ENCODE results near the gene IRAK3.

Gene IRAK3

GRCh38 chr12:66160704-66161103 is 28.3 kb upstream of the IRAK3 start:
- no peak overlapping the region for H3K4me3 ChIP-seq (ENCODE audit: low read length)
- TF ChIP-seq CTCF (IDR thresholded peaks at IDR 0.05; ENCODE audit: insufficient read depth, low read depth, low read length, missing control alignments) = no peak
- DNase-seq (ENCODE audit: low read depth) = no peak

- TF ChIP-seq CTCF (IDR thresholded peaks at IDR 0.05; ENCODE audit: insufficient read depth, low read depth, low read length, missing control alignments) = no peak
- no peak overlapping the region for H3K4me3 ChIP-seq (ENCODE audit: low read length)
- DNase-seq (ENCODE audit: low read depth) = no peak
These were observed 26.3 kb upstream of the IRAK3 start for GRCh38 chr12:66162701-66163100.

GRCh38 chr12:66163289-66163688 is 25.7 kb upstream of the IRAK3 start:
- no peak for DNase-seq (ENCODE audit: low read depth)
- TF ChIP-seq CTCF (IDR thresholded peaks at IDR 0.05; ENCODE audit: insufficient read depth, low read depth, low read length, missing control alignments) = no peak

GRCh38 chr12:66164349-66164821 is 24.6 kb upstream of the IRAK3 start:
- DNase-seq (ENCODE audit: low read depth) = no peak
- no peak overlapping the region for H3K4me3 ChIP-seq (ENCODE audit: low read length)
- no peak for TF ChIP-seq CTCF (IDR thresholded peaks at IDR 0.05; ENCODE audit: insufficient read depth, low read depth, low read length, missing control alignments)

More at GRCh38 chr12:66163289-66163688, 25.7 kb upstream of the IRAK3 start:
- H3K4me3 ChIP-seq (ENCODE audit: low read length) = no peak overlapping the region

GRCh38 chr12:66165141-66165540 is 23.9 kb upstream of the IRAK3 start:
- no peak for DNase-seq (ENCODE audit: low read depth)
- H3K4me3 ChIP-seq (ENCODE audit: low read length) = no peak overlapping the region
- TF ChIP-seq CTCF (IDR thresholded peaks at IDR 0.05; ENCODE audit: insufficient read depth, low read depth, low read length, missing control alignments) = no peak

- DNase-seq (ENCODE audit: low read depth) = no peak
- H3K4me3 ChIP-seq (ENCODE audit: low read length) = no peak overlapping the region
- no peak for TF ChIP-seq CTCF (IDR thresholded peaks at IDR 0.05; ENCODE audit: insufficient read depth, low read depth, low read length, missing control alignments)
These were observed 22.5 kb upstream of the IRAK3 start for GRCh38 chr12:66166561-66166960.

- DNase-seq (ENCODE audit: low read depth) = no peak
- TF ChIP-seq CTCF (IDR thresholded peaks at IDR 0.05; ENCODE audit: insufficient read depth, low read depth, low read length, missing control alignments) = no peak
- peak overlapping the region; percentile 86 for H3K4me3 ChIP-seq (ENCODE audit: low read length)
These were observed 20.6 kb upstream of the IRAK3 start for GRCh38 chr12:66168410-66168809.
